Neutrophil (primary cell): Measurements from ENCODE around the gene LDLRAD2.

Experiments
- H3K27ac ChIP-seq: fragments of 200-600 bp; sonication (generic); 2 replicates; pipeline ENCODE4 v1.5.1; 2016; ENCODE audit warnings: mild to moderate bottlenecking, moderate library complexity
- H3K27me3 ChIP-seq: fragments of 200-600 bp; sonication (generic); 2 replicates; pipeline ENCODE4 v1.6.0; 2016; ENCODE audit warnings: mild to moderate bottlenecking
- H3K36me3 ChIP-seq: fragments of 200-600 bp; sonication (generic); 2 replicates; pipeline ENCODE4 v1.5.1; 2017
- H3K4me1 ChIP-seq, 2 experiments: fragments of 200-600 bp in 1 of 2; sonication (generic) in 1 of 2; 1 replicate in 1 of 2; 2 replicates in 1 of 2; pipeline versions ENCODE4 v1.5.1 to v1.6.1; 2013 to 2016; ENCODE audit warnings: low read depth in 1 of 2, low read length in 1 of 2, mild to moderate bottlenecking in 1 of 2, moderate library complexity in 1 of 2; ENCODE audit not compliant: control insufficient read depth in 1 of 2, insufficient read depth in 1 of 2
- H3K4me3 ChIP-seq, 2 experiments: fragments of 200-600 bp in 1 of 2; sonication (generic) in 1 of 2; 1 replicate in 1 of 2; 2 replicates in 1 of 2; pipeline ENCODE4 v1.5.1; 2013 to 2016; ENCODE audit warnings: low read depth in 1 of 2, low read length in 1 of 2, mild to moderate bottlenecking in 1 of 2, moderate library complexity in 1 of 2
- H3K9me3 ChIP-seq: fragments of 200-600 bp; sonication (generic); 2 replicates; pipeline ENCODE4 v1.5.1; 2016
- CTCF ChIP-seq: fragments of 200-600 bp; sonication (generic); IDR thresholded peaks from 2 replicates; pipeline ENCODE4 v1.5.1; 2016; ENCODE audit warnings: antibody characterized with exemption

LDLRAD2 gene

GRCh38 chr1:21843208-21843607, 31.1 kb downstream of the LDLRAD2 start:
- no peaks in the 10 kb centered on the region for H3K4me1 ChIP-seq
- no peak overlapping the region for H3K27ac ChIP-seq
- no peak for TF ChIP-seq CTCF
- no peaks in the 10 kb centered on the region for H3K27me3 ChIP-seq
- H3K36me3 ChIP-seq, result no peaks in the 10 kb centered on the region
- no peaks in the 10 kb centered on the region for H3K9me3 ChIP-seq
- H3K4me3 ChIP-seq, result no peak overlapping the region

GRCh38 chr1:21843996-21844395, 31.9 kb downstream of the LDLRAD2 start:
- H3K27ac ChIP-seq, result no peak overlapping the region
- no peaks in the 10 kb centered on the region for H3K27me3 ChIP-seq
- H3K4me1 ChIP-seq, result no peaks in the 10 kb centered on the region
- no peak overlapping the region for H3K4me3 ChIP-seq
- no peaks in the 10 kb centered on the region for H3K9me3 ChIP-seq
- TF ChIP-seq CTCF, result no peak
- H3K36me3 ChIP-seq, result no peaks in the 10 kb centered on the region

DNA sequence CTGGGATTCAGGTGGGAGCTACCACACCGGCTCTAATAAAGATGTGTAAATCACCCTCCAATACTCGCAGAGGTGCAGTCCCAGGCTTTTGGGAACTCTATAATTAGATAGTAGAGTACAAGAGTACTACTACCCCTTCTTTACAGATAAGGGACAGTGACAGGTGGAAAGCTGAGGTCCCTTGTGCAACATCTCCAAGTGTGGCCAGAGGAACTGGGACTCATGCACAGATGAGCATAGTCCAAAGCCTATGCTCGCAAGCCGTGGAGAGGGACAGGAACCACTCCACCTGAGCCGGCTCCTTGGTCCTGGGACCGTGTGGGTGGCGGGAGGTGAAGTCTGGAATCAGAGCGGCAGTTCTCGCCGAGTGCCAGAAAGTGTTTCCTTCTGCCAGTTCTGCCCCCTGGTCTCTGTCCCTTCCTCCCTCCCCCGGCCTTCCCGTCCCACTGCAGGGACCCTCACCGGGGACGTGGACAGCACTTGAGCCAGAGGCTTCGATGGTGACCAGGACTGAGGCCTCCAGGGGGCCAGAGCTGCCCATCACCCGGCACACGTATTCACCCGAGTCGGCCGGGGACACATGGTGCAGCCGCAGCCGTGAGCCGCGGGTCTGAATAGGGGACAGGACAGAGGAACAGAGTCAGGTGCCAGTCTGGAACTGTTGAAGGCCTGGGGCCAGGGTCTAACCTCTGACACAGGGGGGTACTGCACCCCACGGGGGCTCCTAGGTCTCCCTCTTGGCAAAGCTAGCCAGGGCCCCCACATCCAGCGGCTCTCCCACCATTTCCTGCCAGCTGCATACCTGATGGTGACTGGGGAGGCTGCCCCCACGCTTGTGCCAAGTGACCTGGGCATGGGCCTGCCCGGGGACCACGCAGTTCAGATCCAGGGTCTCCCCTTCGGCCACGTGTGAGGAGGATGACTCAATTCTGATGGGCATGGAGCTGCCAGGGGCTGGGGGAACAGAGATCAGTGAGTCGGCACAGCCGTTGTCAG, 33.9 kb downstream of the LDLRAD2 start:
- Histone ChIP-seq H3K27me3 (no peaks in the 10 kb centered on the region), H3K9me3 (no peaks in the 10 kb centered on the region), H3K4me3 (no peak overlapping the region), H3K36me3 (no peaks in the 10 kb centered on the region), H3K27ac (no peak overlapping the region), H3K4me1 (no peaks in the 10 kb centered on the region)
- TF ChIP-seq CTCF, result no peak

- H3K4me3 ChIP-seq, result no peak overlapping the region
- H3K27ac ChIP-seq, result no peak overlapping the region
- H3K27me3 ChIP-seq, result no peaks in the 10 kb centered on the region
- H3K36me3 ChIP-seq, result no peaks in the 10 kb centered on the region
- no peak for TF ChIP-seq CTCF
- H3K4me1 ChIP-seq, result no peaks in the 10 kb centered on the region
- H3K9me3 ChIP-seq, result no peaks in the 10 kb centered on the region
Observed at GRCh38 chr1:21847223-21848205, 35.4 kb downstream of the LDLRAD2 start.

- Histone ChIP-seq H3K27me3 (no peaks in the 10 kb centered on the region), H3K27ac (no peak overlapping the region), H3K4me3 (no peak overlapping the region), H3K9me3 (no peaks in the 10 kb centered on the region), H3K4me1 (no peaks in the 10 kb centered on the region), H3K36me3 (no peaks in the 10 kb centered on the region)
- TF ChIP-seq CTCF, result no peak
Observed at GRCh38 chr1:21848524-21849174, 36.6 kb downstream of the LDLRAD2 start.
